H1 (cell line): ENCODE results near the gene MAP3K15. TPM values are rescaled to one million over a fixed set of nuclear protein-coding genes. Genes with fewer than 3 reads are reported as not detected.

Experiments used
- CTCF ChIA-PET: fragments of 300-600 bp; sonication (Branson Sonifier 250); formaldehyde crosslinking; loops from one replicate; lab custom pipeline; 2021; ENCODE audit not compliant: partially characterized antibody; lab: Charles Lee
- POLR2A ChIA-PET: fragments of 300-600 bp; sonication (Branson Sonifier 250); formaldehyde crosslinking; loops from one replicate; lab custom pipeline; 2021; ENCODE audit warnings: inconsistent platforms; ENCODE audit not compliant: partially characterized antibody; lab: Charles Lee
- DNase-seq, 2 experiments: peaks; one replicate each; pipeline versions ENCODE4 v3.0.0 to v3.0.0-alpha.2; 2010 to 2022; ENCODE audit warnings: low spot score in 2 of 2, low read depth in 1 of 2, mixed read lengths in 1 of 2
- FAIRE-seq: peaks from 2 replicates; lab custom pipeline; 2011; peaks lifted over from hg19 to GRCh38; lab: Jason Lieb, UNC
- H2AFZ ChIP-seq: 2 replicates; pipeline ENCODE4 v1.8.1; 2012; ENCODE audit warnings: low read length, inconsistent platforms
- H2AK5ac ChIP-seq: 2 replicates; pipeline ENCODE4 v1.6.1; 2013; ENCODE audit warnings: low read depth, low read length
- H2BK120ac ChIP-seq: replicated peaks from 2 replicates; pipeline ENCODE3; 2013; ENCODE audit warnings: low read depth, low read length, inconsistent platforms
- H2BK12ac ChIP-seq: 2 replicates; pipeline ENCODE4 v1.6.1; 2013; ENCODE audit warnings: low read depth, low read length
- H2BK15ac ChIP-seq: 2 replicates; pipeline ENCODE4 v1.6.1; 2013; ENCODE audit warnings: low read length
- H2BK20ac ChIP-seq: 2 replicates; pipeline ENCODE4 v1.6.1; 2013; ENCODE audit warnings: low read length
- H2BK5ac ChIP-seq: 2 replicates; pipeline ENCODE4 v1.6.1; 2013; ENCODE audit warnings: low read depth, low read length
- H3K14ac ChIP-seq: 2 replicates; pipeline ENCODE4 v1.6.1; 2013; ENCODE audit warnings: inconsistent platforms; ENCODE audit not compliant: insufficient read length
- H3K18ac ChIP-seq: 2 replicates; pipeline ENCODE4 v1.6.1; 2013; ENCODE audit warnings: low read length; ENCODE audit errors: extremely low read depth
- H3K23ac ChIP-seq: 2 replicates; pipeline ENCODE4 v1.6.1; 2013; ENCODE audit warnings: inconsistent platforms; ENCODE audit not compliant: insufficient read length
- H3K23me2 ChIP-seq: 2 replicates; pipeline ENCODE4 v1.6.1; 2013; ENCODE audit warnings: low read depth, low read length
- H3K27ac ChIP-seq: 2 replicates; pipeline ENCODE4 v1.6.1; 2011; ENCODE audit warnings: low read depth, low read length, inconsistent platforms
- H3K27me3 ChIP-seq, 4 experiments: replicated peaks in 1 of 4; 1 replicate in 1 of 4; 2 replicates in 3 of 4; pipeline versions ENCODE4 v1.6.1 to v1.8.1; 2011 to 2013; ENCODE audit warnings: low read length in 3 of 4, mild to moderate bottlenecking in 3 of 4, inconsistent platforms in 2 of 4, mixed read lengths in 2 of 4, moderate library complexity in 1 of 4; ENCODE audit not compliant: control insufficient read depth in 3 of 4, insufficient read depth in 3 of 4; ENCODE audit errors: extremely low read depth in 1 of 4
- H3K36me3 ChIP-seq, 4 experiments: 2 replicates each; pipeline versions ENCODE4 v1.6.1 to v1.8.1; 2011 to 2013; ENCODE audit warnings: mild to moderate bottlenecking in 4 of 4, low read length in 3 of 4, moderate library complexity in 2 of 4, control low read depth in 1 of 4, inconsistent platforms in 1 of 4; ENCODE audit not compliant: insufficient read depth in 4 of 4, control insufficient read depth in 2 of 4
- H3K4ac ChIP-seq: replicated peaks from 2 replicates; pipeline ENCODE3; 2013; ENCODE audit warnings: low read length, low read depth, mixed read lengths, inconsistent platforms; ENCODE audit not compliant: insufficient read length
- H3K4me1 ChIP-seq, 4 experiments: replicated peaks in 1 of 4; 1 replicate in 1 of 4; 2 replicates in 3 of 4; pipeline versions ENCODE4 v1.6.1 to v1.8.1; 2011 to 2013; ENCODE audit warnings: low read length in 3 of 4, inconsistent platforms in 2 of 4, mixed read lengths in 1 of 4; ENCODE audit not compliant: insufficient read depth in 4 of 4, control insufficient read depth in 3 of 4
- H3K4me2 ChIP-seq, 2 experiments: 2 replicates each; pipeline versions ENCODE4 v1.6.1 to v1.8.1; 2011 to 2013; ENCODE audit warnings: low read depth in 2 of 2, low read length in 2 of 2, control low read depth in 1 of 2, inconsistent platforms in 1 of 2, mild to moderate bottlenecking in 1 of 2; ENCODE audit not compliant: insufficient read depth in 1 of 2
- H3K4me3 ChIP-seq, 4 experiments: fragments of 200-600, 300-600 bp in 1 of 4; sonication (generic), shearing (Covaris generic), sonication (Bioruptor Twin) in 1 of 4; 2 replicates each; pipeline versions ENCODE4 v1.5.1 to v1.8.1; 2011 to 2016; ENCODE audit warnings: low read length in 4 of 4, low read depth in 3 of 4, control low read depth in 2 of 4, inconsistent platforms in 2 of 4, mild to moderate bottlenecking in 2 of 4, mixed read lengths in 1 of 4, moderate library complexity in 1 of 4; ENCODE audit not compliant: insufficient read depth in 2 of 4; ENCODE audit errors: extremely low read depth in 1 of 4
- H3K56ac ChIP-seq: replicated peaks from 2 replicates; pipeline ENCODE3; 2013; ENCODE audit warnings: low read depth, mild to moderate bottlenecking, mixed read lengths, low read length, inconsistent platforms; ENCODE audit not compliant: insufficient read length
- H3K79me1 ChIP-seq: 2 replicates; pipeline ENCODE4 v1.6.1; 2013; ENCODE audit warnings: low read depth, low read length, control low read depth
- H3K79me2 ChIP-seq, 2 experiments: 2 replicates each; pipeline versions ENCODE4 v1.6.1 to v1.8.1; 2012 to 2013; ENCODE audit warnings: low read length in 2 of 2, mild to moderate bottlenecking in 2 of 2, inconsistent platforms in 1 of 2; ENCODE audit not compliant: insufficient read depth in 2 of 2, control insufficient read depth in 1 of 2
- H3K9ac ChIP-seq, 4 experiments: replicated peaks in 1 of 4; 1 replicate in 1 of 4; 2 replicates in 3 of 4; pipeline versions ENCODE4 v1.6.1 to v1.8.1; 2011 to 2013; ENCODE audit warnings: low read depth in 3 of 4, low read length in 3 of 4, control low read depth in 2 of 4, mild to moderate bottlenecking in 2 of 4, moderate library complexity in 2 of 4, inconsistent platforms in 1 of 4; ENCODE audit errors: extremely low read depth in 1 of 4
- H3K9me3 ChIP-seq, 2 experiments: 2 replicates each; pipeline versions ENCODE4 v1.6.1 to v1.8.1; 2012 to 2013; ENCODE audit warnings: mild to moderate bottlenecking in 2 of 2, moderate library complexity in 2 of 2, control low read depth in 1 of 2, inconsistent platforms in 1 of 2, low read depth in 1 of 2, low read length in 1 of 2, mixed read lengths in 1 of 2; ENCODE audit not compliant: insufficient read depth in 2 of 2
- H4K20me1 ChIP-seq, 2 experiments: replicated peaks in 1 of 2; 2 replicates each; pipeline versions ENCODE3 to v1.8.1; 2011 to 2013; ENCODE audit warnings: inconsistent platforms in 2 of 2, low read length in 2 of 2, mild to moderate bottlenecking in 1 of 2; ENCODE audit not compliant: insufficient read depth in 2 of 2, control insufficient read depth in 1 of 2
- H4K5ac ChIP-seq: 2 replicates; pipeline ENCODE4 v1.6.1; 2013; ENCODE audit warnings: low read length, low read depth, mixed read lengths, inconsistent platforms; ENCODE audit not compliant: insufficient read length
- H4K8ac ChIP-seq: 2 replicates; pipeline ENCODE4 v1.8.0; 2013; ENCODE audit warnings: mild to moderate bottlenecking, moderate library complexity, low read length, inconsistent platforms; ENCODE audit not compliant: insufficient read depth; ENCODE audit errors: extremely low read depth
- H4K91ac ChIP-seq: replicated peaks from 2 replicates; pipeline ENCODE3; 2013; ENCODE audit warnings: low read length, mixed read lengths, inconsistent platforms; ENCODE audit not compliant: insufficient read length
- BACH1 ChIP-seq: IDR thresholded peaks from 2 replicates; pipeline ENCODE4 v1.6.1; 2012; ENCODE audit warnings: low read length, improper control_type of control experiment
- BCL11A ChIP-seq, 2 experiments: IDR thresholded peaks; one replicate each; pipeline ENCODE4 v1.6.1; 2011; ENCODE audit warnings: low read depth in 2 of 2, low read length in 2 of 2, mild to moderate bottlenecking in 2 of 2
- CEBPB ChIP-seq: IDR thresholded peaks from 2 replicates; pipeline ENCODE4 v1.6.1; 2012; ENCODE audit warnings: low read depth, low read length
- EGR1 ChIP-seq: IDR thresholded peaks from 2 replicates; pipeline ENCODE4 v1.6.1; 2011; ENCODE audit warnings: low read depth, low read length, borderline replicate concordance
- GTF2F1 ChIP-seq: IDR thresholded peaks from 2 replicates; pipeline ENCODE4 v1.6.1; 2012; ENCODE audit warnings: low read depth, low read length, improper control_type of control experiment, borderline replicate concordance
- KDM4A ChIP-seq: IDR thresholded peaks from one replicate; pipeline ENCODE4 v1.7.1; 2012; ENCODE audit warnings: low read depth, mild to moderate bottlenecking, moderate library complexity, low read length, inconsistent platforms; ENCODE audit not compliant: severe bottlenecking
- PHF8 ChIP-seq: fragments of 200-600 bp; sonication (generic); conservative IDR thresholded peaks from 2 replicates; pipeline ENCODE4 v1.7.1; 2012; ENCODE audit warnings: low read depth, mild to moderate bottlenecking, inconsistent platforms, low read length, moderate library complexity
- RBBP5 ChIP-seq: IDR thresholded peaks from 2 replicates; pipeline ENCODE4 v1.7.1; 2012; ENCODE audit warnings: low read depth, mild to moderate bottlenecking, inconsistent platforms, low read length, moderate library complexity, borderline replicate concordance
- SAP30 ChIP-seq: fragments of 300-600 bp; sonication (generic); IDR thresholded peaks from 2 replicates; pipeline ENCODE4 v1.7.1; 2012; ENCODE audit warnings: low read length, moderate library complexity, mild to moderate bottlenecking, inconsistent platforms; ENCODE audit not compliant: insufficient read depth, insufficient replicate concordance
- SP4 ChIP-seq: IDR thresholded peaks from 2 replicates; pipeline ENCODE4 v1.6.1; 2012; ENCODE audit warnings: low read length, inconsistent platforms
- SUZ12 ChIP-seq: fragments of 200-600 bp; sonication (generic); IDR thresholded peaks from 2 replicates; pipeline ENCODE4 v1.6.1; 2012; ENCODE audit warnings: mild to moderate bottlenecking, inconsistent platforms, low read length, moderate library complexity, mixed read lengths
- TCF12 ChIP-seq: IDR thresholded peaks from 2 replicates; pipeline ENCODE4 v1.6.1; 2011; ENCODE audit warnings: low read depth, mild to moderate bottlenecking, low read length
- USF2 ChIP-seq: IDR thresholded peaks from 2 replicates; pipeline ENCODE4 v1.6.1; 2011; ENCODE audit warnings: low read length, improper control_type of control experiment
- WGBS, 2 experiments: shearing (Covaris generic) in 1 of 2; methylation state at CpG; one replicate each; pipeline versions ENCODE4 v1.1.6 to v1.1.7; 2013 to 2015; ENCODE audit warnings: low lambda C conversion rate in 2 of 2, mixed read lengths in 2 of 2, inconsistent platforms in 1 of 2, low coverage in 1 of 2, missing lambda C conversion rate in 1 of 2; ENCODE audit not compliant: insufficient replicate concordance in 2 of 2, insufficient coverage in 1 of 2, insufficient read length in 1 of 2; ENCODE audit errors: extremely low coverage in 1 of 2, missing lambda C conversion rate in 1 of 2; 5-methylcytosine and 5-hydroxymethylcytosine counted together
- polyA plus RNA-seq, 7 experiments: library from polyadenylated mRNA; depleted of rRNA in 3 of 7; stranded (reverse) in 5 of 7; unstranded in 2 of 7; fragments of >200 nt in 5 of 7; fragments of 200-250 nt in 2 of 7; gene quantifications; 1 replicate in 5 of 7; 2 replicates in 1 of 7; 4 replicates in 1 of 7; pipeline versions ENCODE4 v1.2.1 to v1.2.3, GENCODE V29; 2011 to 2013; ENCODE audit warnings: missing spikeins in 2 of 7, mixed read lengths in 2 of 7
- total RNA-seq: library from RNA; stranded (reverse); fragmentation: NEBNext Ultra II Directional; extraction: Animal tissue kit (Norgen Biotek cat#: 25700); gene quantifications from 2 replicates; pipeline ENCODE4 v1.2.1, GENCODE V29; 2021

Gene MAP3K15
- total and polyA plus RNA-seq, 2 of the 8 experiments (the other 6 are each of a cell fraction or from before 2014, with no cell fraction given), result 1.8 to 2.4 TPM

GRCh38 chrX:19512961-19513360 is 2.3 kb downstream of the MAP3K15 start:
- POLR2A ChIA-PET, result interaction anchor here (0.5 kb wide), 1 partner anchor 360 kb away, joined by 3 read pairs; no protein-coding TSS in a partner anchor
- no peak for DNase-seq
- TF ChIP-seq BACH1 (no peak), KDM4A (no peak), SAP30 (no peak), EGR1 (no peak), SP4 (no peak), RBBP5 (no peak), SUZ12 (no peak), GTF2F1 (no peak), CEBPB (no peak), TCF12 (no peak), USF2 (no peak), BCL11A (IDR thresholded peaks at IDR 0.05; ENCODE audit: low read depth in 2 of 2, low read length in 2 of 2) (no peak), PHF8 (no peak)

More at GRCh38 chrX:19512961-19513360, 2.3 kb downstream of the MAP3K15 start:
- Histone ChIP-seq H3K4me1 (no peaks in the 10 kb centered on the region), H2BK120ac (no peak overlapping the region), H4K5ac (no peak overlapping the region), H2BK15ac (no peak overlapping the region), H3K27ac (no peak overlapping the region), H3K9me3 (no peaks in the 10 kb centered on the region), H3K23ac (no peak overlapping the region), H4K20me1 (no peaks in the 10 kb centered on the region), H2AK5ac (no peak overlapping the region), H2BK20ac (no peak overlapping the region), H2AFZ (no peak overlapping the region), H3K4ac (no peak overlapping the region), H3K27me3 (peaks cover 0 to 3% (median 0%) of the 10 kb centered on the region in 4 experiments; a peak in 1 of 7 replicates), H3K4me3 (no peak overlapping the region), H3K23me2 (peaks cover 3% of the 10 kb centered on the region; the same call in 1 of the 2 replicates), H3K18ac (no peak overlapping the region), H3K14ac (no peak overlapping the region), H3K36me3 (no peaks in the 10 kb centered on the region), H4K91ac (no peak overlapping the region), H3K56ac (no peak overlapping the region), H3K79me2 (no peaks in the 10 kb centered on the region), H2BK12ac (no peak overlapping the region), H3K79me1 (no peaks in the 10 kb centered on the region), H3K9ac (no peak overlapping the region), H2BK5ac (no peak overlapping the region), H3K4me2 (no peak overlapping the region), H4K8ac (no peak overlapping the region)
- FAIRE-seq, result no peak
- CTCF ChIA-PET, result interaction anchor here (0.6 kb wide), 1 partner anchor 148 kb away, joined by 3 read pairs; no protein-coding TSS in a partner anchor
- 80% methylated on average over 8 of the region's 9 CpGs; no CpG with 5 or more reads in 1 of the 2 experiments for WGBS, 2 experiments
